K562 (cell line): Measurements from ENCODE around the gene LAMC1.
"Not testable (repeated sequence)": the region's sequence is repeated elsewhere in the genome, so short reads cannot be mapped to it uniquely, and the experiment has no call there.

Experiments used
- ARID1B ChIP-seq: fragments of 450-650 bp; IDR thresholded peaks from 2 replicates; pipeline ENCODE4 v1.6.1; 2016; ENCODE audit warnings: antibody characterized with exemption, mild to moderate bottlenecking, inconsistent platforms
- HDAC6 ChIP-seq: IDR thresholded peaks from 2 replicates; pipeline ENCODE4 v1.6.1; 2012; ENCODE audit warnings: low read depth, mild to moderate bottlenecking, control low read depth, inconsistent platforms, low read length, moderate library complexity
- TF ChIP-seq, protein P1 (sequence below): sonication (generic); formaldehyde crosslinking; IDR thresholded peaks from 2 replicates; pipeline ENCODE4 v1.8.1; 2023; ENCODE audit warnings: mild to moderate bottlenecking, missing genetic modification reagents, moderate library complexity

- not testable (repeated sequence) for TF ChIP-seq ARID1B, HDAC6
- TF ChIP-seq, protein P1, sequence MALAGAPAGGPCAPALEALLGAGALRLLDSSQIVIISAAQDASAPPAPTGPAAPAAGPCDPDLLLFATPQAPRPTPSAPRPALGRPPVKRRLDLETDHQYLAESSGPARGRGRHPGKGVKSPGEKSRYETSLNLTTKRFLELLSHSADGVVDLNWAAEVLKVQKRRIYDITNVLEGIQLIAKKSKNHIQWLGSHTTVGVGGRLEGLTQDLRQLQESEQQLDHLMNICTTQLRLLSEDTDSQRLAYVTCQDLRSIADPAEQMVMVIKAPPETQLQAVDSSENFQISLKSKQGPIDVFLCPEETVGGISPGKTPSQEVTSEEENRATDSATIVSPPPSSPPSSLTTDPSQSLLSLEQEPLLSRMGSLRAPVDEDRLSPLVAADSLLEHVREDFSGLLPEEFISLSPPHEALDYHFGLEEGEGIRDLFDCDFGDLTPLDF (CRISPR knock-in tag) = not testable (repeated sequence)
These were observed 126.8 kb downstream of the LAMC1 start for GRCh38 chr1:183150032-183150431.
